OCI-LY7 (cell line): ENCODE results near the gene CD63. TPM values are rescaled to one million over a fixed set of nuclear protein-coding genes. Genes with fewer than 3 reads are reported as not detected.

Experiments used
- BruUV-seq: library from RNA; stranded (reverse); fragments of 400-500 nt; replicated peaks from 2 replicates; lab custom pipeline; 2021; lab: Mats Ljungman, UMichigan
- CTCF ChIA-PET: fragments of 300-600 bp; sonication (Branson Sonifier 250); formaldehyde crosslinking; loops from one replicate; lab custom pipeline; 2022; ENCODE audit warnings: antibody characterized with exemption; ENCODE audit not compliant: unreplicated experiment; lab: Charles Lee
- POLR2A ChIA-PET: fragments of 300-600 bp; sonication (Branson Sonifier 250); formaldehyde crosslinking; loops from one replicate; lab custom pipeline; 2022; ENCODE audit warnings: antibody characterized with exemption; lab: Charles Lee
- DNase-seq: peaks from one replicate; pipeline ENCODE4 v3.0.0-alpha.2; 2015; ENCODE audit warnings: low spot score
- H2AFZ ChIP-seq: fragments of 200-600 bp; sonication (generic), shearing (Covaris generic); 2 replicates; pipeline ENCODE4 v1.6.1; 2014; ENCODE audit warnings: mild to moderate bottlenecking, antibody characterized with exemption, low read length, moderate library complexity
- H3K27ac ChIP-seq: fragments of 200-600 bp; sonication (generic); 2 replicates; pipeline ENCODE4 v1.5.1; 2014; ENCODE audit warnings: mixed run types, low read depth, mild to moderate bottlenecking, moderate library complexity, low read length, inconsistent platforms; ENCODE audit not compliant: poor library complexity, severe bottlenecking
- H3K36me3 ChIP-seq: fragments of 200-600 bp; sonication (generic); 2 replicates; pipeline ENCODE4 v1.6.1; 2014; ENCODE audit warnings: mild to moderate bottlenecking, antibody characterized with exemption, low read length, moderate library complexity, mixed read lengths; ENCODE audit not compliant: insufficient read depth
- H3K4me1 ChIP-seq: fragments of 200-600 bp; sonication (generic); 2 replicates; pipeline ENCODE4 v1.5.1; 2014; ENCODE audit warnings: mild to moderate bottlenecking, low read length; ENCODE audit not compliant: insufficient read depth, poor library complexity, severe bottlenecking
- H3K4me2 ChIP-seq: fragments of 200-600 bp; sonication (generic); 2 replicates; pipeline ENCODE4 v1.6.1; 2014; ENCODE audit warnings: mild to moderate bottlenecking, low read length
- H3K4me3 ChIP-seq: fragments of 200-600 bp; sonication (generic); 2 replicates; pipeline ENCODE4 v1.5.1; 2014; ENCODE audit warnings: mild to moderate bottlenecking, low read depth, low read length; ENCODE audit not compliant: poor library complexity, severe bottlenecking
- H3K79me2 ChIP-seq: fragments of 200-600 bp; sonication (generic); 2 replicates; pipeline ENCODE4 v1.6.1; 2016; ENCODE audit warnings: low read depth, mild to moderate bottlenecking, low read length, moderate library complexity, mixed read lengths; ENCODE audit not compliant: insufficient read depth
- H3K9me2 ChIP-seq: fragments of 200-600 bp; sonication (generic); 2 replicates; pipeline ENCODE4 v1.6.1; 2016; ENCODE audit warnings: mild to moderate bottlenecking, low read length, mixed read lengths; ENCODE audit not compliant: insufficient read depth
- H3K9me3 ChIP-seq: fragments of 200-600 bp; sonication (generic); 2 replicates; pipeline ENCODE4 v1.6.1; 2014; ENCODE audit warnings: mild to moderate bottlenecking, mixed run types, low read length, mixed read lengths
- H4K20me1 ChIP-seq: fragments of 200-600 bp; sonication (generic); 2 replicates; pipeline ENCODE4 v1.6.1; 2014; ENCODE audit warnings: mild to moderate bottlenecking, antibody characterized with exemption, low read length, moderate library complexity, mixed read lengths; ENCODE audit not compliant: insufficient read depth
- EZH2phosphoT487 ChIP-seq: fragments of 200-600 bp; sonication (generic); IDR thresholded peaks from 2 replicates; pipeline ENCODE4 v1.6.1; 2018; ENCODE audit warnings: low read depth, borderline replicate concordance, mild to moderate bottlenecking, mixed run types, antibody characterized with exemption, low read length, moderate library complexity, mixed read lengths
- intact Hi-C: fragments of 100-400 bp; cut with micrococcal nuclease; formaldehyde crosslinking; loops from one replicate; pipeline ENCODE4 v1.10.0; 2022; ENCODE audit not compliant: unreplicated experiment
- total RNA-seq, 2 experiments: library from RNA; depleted of rRNA in 1 of 2; stranded (reverse); fragments of >200 nt in 1 of 2; shearing (Covaris generic) in 1 of 2; gene quantifications; 2 replicates each; pipeline ENCODE4 v1.2.3, GENCODE V29; 2014 to 2022
- TF ChIP-seq, protein P1 (sequence below): fragments of 200-600 bp; sonication (generic); conservative IDR thresholded peaks from 2 replicates; pipeline ENCODE4 v1.5.1; 2014; ENCODE audit warnings: mild to moderate bottlenecking, antibody characterized with exemption, low read length, moderate library complexity, mixed read lengths

CD63 gene
- total RNA-seq, 2 experiments from 2014 or later: 102 to 130 TPM

DNA sequence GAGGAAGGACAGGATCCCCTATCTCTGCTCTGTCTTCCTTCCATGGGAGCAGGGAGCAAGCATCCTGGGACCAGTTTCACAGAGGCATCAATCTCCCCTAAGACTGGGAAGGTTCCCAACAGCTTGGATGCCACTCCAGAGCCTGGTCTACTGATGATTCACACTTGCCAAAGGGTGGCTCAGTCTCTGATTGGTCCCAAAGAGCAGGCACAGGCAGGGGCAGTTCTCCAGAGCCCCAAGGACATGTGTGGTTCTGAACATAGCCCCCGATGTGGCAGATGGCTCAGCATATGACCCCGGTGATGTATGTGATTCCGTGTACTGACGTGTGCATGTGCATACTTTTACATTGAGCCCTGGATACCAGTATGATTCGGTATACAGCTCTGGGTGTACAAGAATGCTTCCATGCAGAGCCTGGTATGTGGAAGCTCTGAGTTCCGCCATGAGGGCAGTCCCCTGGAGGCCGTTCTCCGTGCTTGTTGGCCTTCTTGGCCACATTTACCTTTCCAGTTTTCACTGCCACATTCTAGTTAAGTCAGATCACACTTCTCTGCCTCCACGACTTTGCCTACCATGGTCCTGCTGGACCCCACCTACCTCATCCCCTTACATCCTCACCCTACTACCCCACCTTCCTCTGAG is 42.3 kb downstream of the CD63 start:
- Histone ChIP-seq H3K79me2 (no peaks in the 10 kb centered on the region), H3K36me3 (no peaks in the 10 kb centered on the region), H2AFZ (no peak overlapping the region), H3K9me2 (no peaks in the 10 kb centered on the region), H3K4me2 (no peak overlapping the region), H3K4me3 (no peak overlapping the region), H3K4me1 (peaks cover 7% of the 10 kb centered on the region), H4K20me1 (no peaks in the 10 kb centered on the region), H3K9me3 (no peaks in the 10 kb centered on the region), H3K27ac (no peak overlapping the region)
- ChIA-PET POLR2A (interaction anchor here (0.7 kb wide), 2 partner anchors 11 to 503 kb away, joined by 3 read pairs; no protein-coding TSS in a partner anchor), CTCF (no interaction called here)
- intact Hi-C loops: no loop called here
- BruUV-seq: no TSS peak
- no peak for TF ChIP-seq EZH2phosphoT487
- TF ChIP-seq, protein P1, sequence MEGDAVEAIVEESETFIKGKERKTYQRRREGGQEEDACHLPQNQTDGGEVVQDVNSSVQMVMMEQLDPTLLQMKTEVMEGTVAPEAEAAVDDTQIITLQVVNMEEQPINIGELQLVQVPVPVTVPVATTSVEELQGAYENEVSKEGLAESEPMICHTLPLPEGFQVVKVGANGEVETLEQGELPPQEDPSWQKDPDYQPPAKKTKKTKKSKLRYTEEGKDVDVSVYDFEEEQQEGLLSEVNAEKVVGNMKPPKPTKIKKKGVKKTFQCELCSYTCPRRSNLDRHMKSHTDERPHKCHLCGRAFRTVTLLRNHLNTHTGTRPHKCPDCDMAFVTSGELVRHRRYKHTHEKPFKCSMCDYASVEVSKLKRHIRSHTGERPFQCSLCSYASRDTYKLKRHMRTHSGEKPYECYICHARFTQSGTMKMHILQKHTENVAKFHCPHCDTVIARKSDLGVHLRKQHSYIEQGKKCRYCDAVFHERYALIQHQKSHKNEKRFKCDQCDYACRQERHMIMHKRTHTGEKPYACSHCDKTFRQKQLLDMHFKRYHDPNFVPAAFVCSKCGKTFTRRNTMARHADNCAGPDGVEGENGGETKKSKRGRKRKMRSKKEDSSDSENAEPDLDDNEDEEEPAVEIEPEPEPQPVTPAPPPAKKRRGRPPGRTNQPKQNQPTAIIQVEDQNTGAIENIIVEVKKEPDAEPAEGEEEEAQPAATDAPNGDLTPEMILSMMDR: no peak
- DNase-seq: no peak

DNA sequence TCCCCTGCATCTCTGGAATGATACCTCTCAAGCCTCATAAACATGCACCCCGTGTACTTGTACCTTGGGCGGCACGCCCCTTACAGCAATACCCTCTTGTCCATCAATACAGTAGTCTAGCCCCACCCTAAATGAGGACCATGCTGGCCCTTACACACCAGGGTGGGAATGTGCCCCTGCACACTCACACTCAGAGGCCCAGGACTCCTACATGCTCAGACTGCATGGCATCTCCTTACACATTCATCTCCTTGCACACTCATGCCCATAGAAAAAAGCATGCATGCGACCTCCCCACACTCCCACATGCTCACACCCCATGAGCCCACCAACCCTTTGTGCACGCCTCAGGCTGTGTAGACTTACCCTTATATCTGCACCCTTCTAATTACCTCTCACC is 43.1 kb downstream of the CD63 start:
- POLR2A ChIA-PET: interaction anchor here (0.6 kb wide), 1 partner anchor 419 kb away, joined by 3 read pairs; the partner anchor contains the start of gene PA2G4
- H3K9me2 ChIP-seq: no peaks in the 10 kb centered on the region
- no peak overlapping the region for H2AFZ ChIP-seq
- intact Hi-C loops: no loop called here
- peaks cover 7% of the 10 kb centered on the region for H3K4me1 ChIP-seq
- H4K20me1 ChIP-seq: no peaks in the 10 kb centered on the region
- no peaks in the 10 kb centered on the region for H3K79me2 ChIP-seq
- CTCF ChIA-PET: no interaction called here
- BruUV-seq: no TSS peak
- H3K27ac ChIP-seq: no peak overlapping the region
- H3K9me3 ChIP-seq: no peaks in the 10 kb centered on the region
- no peak for DNase-seq
- no peak overlapping the region for H3K4me3 ChIP-seq
- H3K4me2 ChIP-seq: no peak overlapping the region
- no peaks in the 10 kb centered on the region for H3K36me3 ChIP-seq
- TF ChIP-seq, protein P1: no peak
- TF ChIP-seq EZH2phosphoT487: no peak

DNA sequence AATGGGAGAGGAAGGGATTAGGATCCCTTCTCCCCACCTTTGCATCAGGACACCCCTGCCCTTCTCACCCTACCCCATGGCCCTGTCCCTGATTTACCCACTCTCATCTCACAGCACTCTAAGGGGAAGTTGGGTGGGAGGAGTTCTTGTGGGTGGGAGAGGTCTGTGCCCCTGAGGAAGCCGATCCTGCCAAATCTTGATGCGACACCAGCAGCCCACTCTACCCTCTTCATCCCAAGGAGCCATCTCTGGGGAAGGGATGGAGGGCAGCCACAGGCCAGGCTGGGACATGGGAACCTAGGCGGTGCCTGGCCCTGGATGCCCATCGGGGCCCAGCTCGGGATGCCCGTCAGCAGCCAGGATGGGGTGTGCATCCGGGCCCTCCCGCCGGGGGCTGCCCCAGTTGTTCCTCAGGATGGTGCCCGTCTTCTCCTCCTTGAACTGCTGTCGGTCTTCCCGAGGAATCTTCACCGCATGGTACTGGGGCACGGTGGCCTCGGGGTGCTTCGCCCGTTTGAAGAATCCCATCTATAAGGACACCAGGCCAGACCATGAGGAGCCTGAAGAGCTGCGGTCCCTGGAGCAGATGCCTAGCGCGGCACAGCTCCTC is 43.9 kb downstream of the CD63 start:
- CTCF ChIA-PET: no interaction called here
- H3K79me2 ChIP-seq: no peaks in the 10 kb centered on the region
- no peak for DNase-seq
- intact Hi-C loops: no loop called here
- no peaks in the 10 kb centered on the region for H4K20me1 ChIP-seq
- H3K27ac ChIP-seq: no peak overlapping the region
- no peaks in the 10 kb centered on the region for H3K9me3 ChIP-seq
- H3K4me1 ChIP-seq: peaks cover 7% of the 10 kb centered on the region
- no TSS peak for BruUV-seq
- H3K4me2 ChIP-seq: no peak overlapping the region
- no peaks in the 10 kb centered on the region for H3K9me2 ChIP-seq
- no peak for TF ChIP-seq EZH2phosphoT487
- TF ChIP-seq, protein P1: no peak
- H3K4me3 ChIP-seq: no peak overlapping the region
- POLR2A ChIA-PET: no interaction called here
- no peak overlapping the region for H2AFZ ChIP-seq
- no peaks in the 10 kb centered on the region for H3K36me3 ChIP-seq
